Effector CD8-positive, alpha-beta T cell (primary cell): ENCODE measurements around the gene C3.
"Not testable (repeated sequence)": the region's sequence is repeated elsewhere in the genome, so short reads cannot be mapped to it uniquely, and the experiment has no call there.

Experiments used
- DNase-seq: peaks from one replicate; lab custom pipeline; 2025; lab: John Stamatoyannopoulos, UW

The C3 gene

DNA sequence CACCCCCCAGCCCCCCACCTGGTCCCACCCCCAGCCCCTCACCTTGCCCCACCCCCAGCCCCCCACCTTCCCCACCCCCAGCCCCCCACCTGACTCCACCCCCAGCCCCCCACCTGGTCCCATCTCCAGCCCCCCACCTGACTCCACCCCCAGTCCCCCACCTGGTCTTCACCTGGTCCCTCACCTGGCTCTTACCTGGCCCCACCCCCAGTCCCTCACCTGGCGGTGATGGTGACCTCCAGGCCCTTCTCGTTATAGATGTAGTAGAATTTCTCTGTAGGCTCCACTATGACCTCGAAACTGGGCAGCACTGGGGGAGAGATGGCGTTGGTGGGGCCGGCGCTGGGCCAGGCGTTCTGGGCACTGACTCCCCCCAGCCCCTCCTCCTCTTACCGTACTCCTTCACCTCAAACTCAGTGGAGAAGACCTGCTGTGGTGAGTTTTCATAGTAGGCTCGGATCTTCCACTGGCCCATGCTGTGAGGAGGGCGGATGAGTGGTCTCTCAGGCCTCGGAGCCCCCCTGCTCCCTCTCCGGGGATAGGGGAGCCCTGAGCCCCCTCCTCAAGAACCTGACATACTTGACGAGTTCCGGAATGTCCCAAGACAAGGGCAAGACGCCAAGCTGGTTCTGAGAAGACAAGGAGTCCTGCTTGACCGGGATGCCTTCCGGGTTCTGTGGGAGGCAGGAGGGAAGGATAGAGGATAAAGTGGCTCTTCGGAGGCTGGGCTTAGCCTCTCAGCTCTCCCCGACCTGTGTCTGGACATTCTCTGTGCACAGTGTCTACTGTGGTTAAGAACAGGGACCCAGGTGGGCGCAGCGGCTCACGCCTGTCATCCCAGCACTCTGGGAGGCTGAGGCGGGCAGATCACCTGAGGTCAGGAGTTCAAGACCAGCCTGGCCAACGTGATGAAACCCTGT lies 6.4 kb downstream of the C3 start:
- DNase-seq = no peak

- no peak for DNase-seq
Measured at GRCh38 chr19:6712692-6713670, 7.5 kb downstream of the C3 start.

GRCh38 chr19:6712231-6712630 lies 8.2 kb downstream of the C3 start:
- DNase-seq = no peak

GRCh38 chr19:6711605-6712004 lies 8.8 kb downstream of the C3 start:
- no peak for DNase-seq

- no peak for DNase-seq
Measured at GRCh38 chr19:6711078-6711361, 9.4 kb downstream of the C3 start.

DNA sequence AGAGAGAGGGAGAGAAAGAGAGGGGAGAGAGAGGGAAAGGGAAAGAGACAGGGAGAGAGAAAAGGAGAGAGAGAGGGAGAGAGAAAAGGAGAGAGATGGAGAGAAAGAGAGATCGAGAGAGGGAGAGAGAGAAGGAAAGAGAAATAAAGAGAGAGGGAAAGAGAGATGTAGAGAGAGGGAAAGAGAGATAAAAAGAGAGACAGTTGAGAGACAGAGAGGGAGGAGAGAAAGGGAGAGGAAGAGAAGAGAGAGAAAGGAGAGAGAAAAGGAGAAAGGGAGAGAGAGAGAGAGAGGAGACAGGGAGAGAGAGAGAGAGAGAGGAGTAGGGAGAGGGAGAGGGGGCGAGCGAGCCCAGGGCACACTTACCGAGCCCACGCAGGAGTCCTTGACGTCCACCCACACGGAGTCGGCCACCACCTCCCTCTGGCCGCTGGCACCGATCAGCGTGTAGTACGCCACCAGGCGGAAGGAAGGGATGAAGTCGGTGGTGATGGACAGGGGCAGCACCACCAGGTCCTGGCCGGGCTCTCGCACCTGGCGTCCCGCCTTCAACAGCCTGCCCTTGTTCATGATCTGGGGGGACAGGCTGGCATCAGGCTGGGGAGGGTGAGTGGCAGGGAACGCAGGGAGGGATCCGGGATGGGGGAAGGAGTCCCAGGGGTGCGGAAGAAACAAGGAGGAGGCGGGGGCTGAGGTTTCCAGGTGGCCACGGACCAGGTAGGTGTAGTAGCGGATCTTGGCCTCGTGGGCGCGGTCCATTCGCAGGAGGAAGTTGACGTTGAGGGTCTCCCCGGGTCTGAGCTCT lies 10.0 kb downstream of the C3 start:
- DNase-seq = no peak

- DNase-seq = no peak
Measured at GRCh38 chr19:6709549-6709948, 10.9 kb downstream of the C3 start.

DNA sequence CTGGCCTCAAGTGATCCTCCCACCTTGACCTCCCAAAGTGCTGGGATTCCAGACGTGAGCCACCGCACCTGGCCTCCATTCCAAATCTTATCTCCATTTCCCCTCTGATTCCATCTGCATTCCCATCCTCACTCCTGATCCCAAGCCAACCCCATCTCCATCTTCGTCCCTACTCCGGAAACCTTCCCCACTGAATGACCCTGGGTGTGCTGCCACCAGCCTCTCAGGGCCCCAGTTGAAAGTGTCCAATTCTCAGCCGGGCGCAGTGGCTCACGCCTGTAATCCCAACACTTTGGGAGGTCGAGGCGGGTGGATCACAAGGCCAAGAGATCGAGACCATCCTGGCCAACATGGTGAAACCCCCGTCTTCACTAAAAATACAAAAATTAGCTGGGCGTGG lies 11.5 kb downstream of the C3 start:
- DNase-seq = not testable (repeated sequence)

GRCh38 chr19:6708346-6708745 lies 12.1 kb downstream of the C3 start:
- no peak for DNase-seq

GRCh38 chr19:6707658-6708018 lies 12.8 kb downstream of the C3 start:
- no peak for DNase-seq

GRCh38 chr19:6707011-6707657 lies 13.3 kb downstream of the C3 start:
- no peak for DNase-seq

- no peak for DNase-seq
Measured at GRCh38 chr19:6706633-6706958, 13.9 kb downstream of the C3 start.

GRCh38 chr19:6705931-6706632 lies 14.4 kb downstream of the C3 start:
- no peak for DNase-seq

DNA sequence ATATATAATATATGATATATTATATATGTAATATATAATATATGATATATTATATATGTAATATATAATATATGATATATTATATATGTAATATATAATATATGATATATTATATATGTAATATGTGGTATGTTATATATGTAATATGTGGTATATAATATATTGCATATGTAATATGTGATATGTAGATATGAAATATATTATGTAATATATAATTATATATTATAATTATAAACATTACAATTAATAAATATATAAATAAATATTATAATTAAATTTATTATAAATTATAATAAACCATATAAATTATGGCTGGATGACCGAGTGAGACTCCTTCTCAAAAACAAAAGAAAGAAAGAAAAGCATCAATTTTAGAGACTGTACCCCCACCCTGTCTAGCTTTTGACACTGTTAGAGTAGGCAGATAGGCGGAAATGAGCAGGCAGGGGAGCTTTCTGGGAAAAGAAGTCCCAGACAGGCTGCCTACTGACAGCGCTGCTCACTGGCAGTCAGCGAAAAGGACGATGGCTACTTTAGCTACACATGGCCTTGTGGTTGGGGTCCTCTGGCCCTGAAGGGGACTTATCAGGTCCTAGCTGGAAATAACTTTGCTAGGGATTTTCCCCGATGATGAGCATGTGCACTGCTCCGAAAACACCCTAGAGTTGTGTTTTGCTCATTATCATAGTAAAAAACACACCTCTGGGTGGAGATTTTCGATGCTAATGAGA lies 19.7 kb downstream of the C3 start:
- DNase-seq = no peak

GRCh38 chr19:6699935-6700334 lies 20.5 kb downstream of the C3 start:
- no peak for DNase-seq

DNA sequence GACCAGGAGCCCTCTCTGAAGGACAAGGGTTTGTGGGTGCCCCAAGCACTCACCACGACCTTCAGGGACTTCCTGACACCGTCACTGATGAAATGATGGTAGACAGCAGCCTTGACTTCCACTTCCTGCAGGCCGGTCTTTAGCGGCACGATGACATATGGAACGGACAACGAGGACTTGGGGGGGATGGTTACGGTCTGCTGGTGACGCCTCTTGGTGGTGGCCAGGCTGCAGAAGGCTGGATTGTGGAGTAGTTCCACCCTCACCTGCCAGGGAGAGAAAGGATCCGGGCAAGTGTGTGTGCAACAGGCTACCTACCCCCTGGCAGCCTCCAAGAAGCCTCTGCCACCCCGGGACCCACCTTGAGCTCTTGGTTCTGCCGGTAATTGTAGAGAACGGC lies 23.2 kb downstream of the C3 start:
- no peak for DNase-seq

DNA sequence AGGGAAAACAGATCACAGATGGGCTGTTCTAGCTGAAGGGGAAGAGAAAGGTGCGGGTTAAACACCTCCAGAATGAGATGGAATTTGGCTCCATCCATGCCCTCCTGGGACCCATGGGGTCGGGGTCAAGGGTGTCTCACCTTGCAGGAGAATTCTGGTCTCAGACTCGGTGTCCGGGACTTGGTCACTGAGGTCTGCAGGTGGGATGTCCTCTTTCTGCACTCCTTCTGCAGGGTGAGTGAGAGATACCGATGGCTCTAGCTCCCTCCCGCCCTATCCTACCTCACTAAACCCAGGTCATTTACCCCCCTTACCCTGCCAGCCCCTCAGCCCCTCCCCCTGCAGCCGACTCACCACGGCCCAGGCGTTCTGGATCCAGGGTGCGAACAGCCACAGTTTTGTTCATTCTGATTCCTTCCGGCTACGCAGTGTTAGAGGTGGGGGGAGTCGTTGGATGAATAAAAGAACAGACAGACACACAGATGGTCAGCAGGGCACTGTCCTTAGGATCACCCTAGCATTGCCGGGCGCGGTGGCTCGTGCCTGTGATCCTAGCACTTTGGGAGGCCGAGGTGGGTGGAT lies 24.1 kb downstream of the C3 start:
- no peak for DNase-seq

GRCh38 chr19:6694147-6694815 lies 26.2 kb downstream of the C3 start:
- no peak for DNase-seq

DNA sequence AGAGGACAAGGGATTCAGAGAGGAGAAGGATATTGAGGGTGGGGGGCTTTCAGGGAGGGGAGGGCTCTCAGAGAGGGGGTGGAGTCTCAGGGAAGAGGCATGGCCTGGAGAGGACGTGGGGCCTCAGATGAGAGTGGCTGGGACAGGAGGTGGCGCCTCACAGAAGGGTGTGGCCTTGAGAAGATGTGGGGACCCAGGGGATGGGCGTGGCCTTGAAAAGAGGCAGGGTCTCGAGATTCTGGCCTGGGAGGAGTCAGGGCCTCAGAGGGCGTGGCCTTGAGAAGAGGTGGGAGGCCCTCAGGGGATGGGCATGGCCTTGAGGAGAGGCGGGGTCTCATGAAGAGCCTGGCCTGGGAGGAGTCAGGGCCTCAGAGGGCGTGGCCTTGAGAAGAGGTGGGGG lies 26.8 kb downstream of the C3 start:
- no peak for DNase-seq

GRCh38 chr19:6693056-6693471 lies 27.4 kb downstream of the C3 start:
- no peak for DNase-seq
